Measurements from ENCODE around the gene GDPGP1. TPM values are rescaled to one million over a fixed set of nuclear protein-coding genes. Genes with fewer than 3 reads are reported as not detected.
"Not testable (repeated sequence)": the region's sequence is repeated elsewhere in the genome, so short reads cannot be mapped to it uniquely, and the experiment has no call there.

Gene GDPGP1, protein sequence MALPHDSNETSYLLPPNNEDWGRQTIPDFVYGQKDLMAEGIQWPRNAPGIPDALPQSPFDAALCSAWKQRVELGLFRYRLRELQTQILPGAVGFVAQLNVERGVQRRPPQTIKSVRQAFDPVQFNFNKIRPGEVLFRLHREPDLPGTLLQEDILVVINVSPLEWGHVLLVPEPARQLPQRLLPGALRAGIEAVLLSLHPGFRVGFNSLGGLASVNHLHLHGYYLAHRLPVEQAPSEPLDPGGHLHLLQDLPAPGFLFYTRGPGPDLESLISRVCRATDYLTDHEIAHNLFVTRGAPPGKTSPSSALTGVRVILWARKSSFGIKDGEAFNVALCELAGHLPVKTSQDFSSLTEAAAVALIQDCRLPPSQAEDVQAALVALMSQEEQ
- total RNA-seq, result 1 to 10 TPM; 2.2 to 3.6 (median 2.9) TPM

DNA sequence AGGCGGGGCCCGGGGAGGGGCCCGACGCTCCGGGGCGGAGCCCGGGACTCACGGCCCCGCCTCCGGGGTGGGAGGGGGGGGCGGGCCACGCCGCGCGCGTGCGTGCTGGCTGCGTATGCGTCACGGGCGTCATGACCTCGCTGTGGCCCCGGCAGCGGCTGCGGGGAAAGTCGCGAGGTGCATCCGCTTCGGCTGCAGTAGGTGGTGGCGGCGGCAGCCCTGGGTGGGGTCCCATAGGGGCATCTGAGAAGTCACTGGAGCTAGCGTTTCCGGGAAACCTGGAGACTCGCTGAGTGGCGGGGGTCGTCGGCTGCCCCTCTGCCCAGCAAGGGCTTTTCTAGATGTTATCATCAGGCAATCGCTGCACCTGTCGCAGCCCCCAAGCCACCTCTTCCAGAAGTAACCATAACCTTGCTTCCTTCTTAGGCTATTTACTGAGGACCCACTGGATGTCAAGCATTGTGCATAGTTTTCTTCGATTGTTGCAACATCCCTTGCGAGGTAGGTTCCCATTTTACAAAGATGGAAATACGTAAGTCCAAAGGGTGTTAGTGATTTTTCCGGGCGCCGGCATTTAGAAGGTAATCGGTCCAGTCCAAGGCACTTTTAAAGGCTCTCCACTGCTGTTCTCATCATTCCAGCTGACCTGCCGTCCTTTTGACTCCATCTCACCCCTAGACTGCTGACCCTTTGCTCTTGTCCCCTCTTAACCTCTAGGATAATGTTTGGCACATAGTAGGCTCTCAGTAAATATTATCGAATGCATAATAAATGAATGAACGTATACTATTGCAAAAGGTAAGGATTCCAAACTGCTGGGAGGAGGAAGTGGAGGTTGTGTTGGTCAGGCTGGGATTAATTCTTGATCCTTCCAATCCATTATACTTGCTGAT is at the start of gene GDPGP1:
Gene GDPGP1, plus strand, starts transcription at position 114 of the 893 bp plus-strand sequence. CDS start 6,700 bp downstream, outside the sequence.
- WGBS, result 21% methylated on average over 15 of the region's 49 CpGs
- Histone ChIP-seq H3K9me3 (no peaks in the 10 kb centered on the region), H3K36me3 (peaks cover 36% of the 10 kb centered on the region), H3K27me3 (no peaks in the 10 kb centered on the region), H3K4me1 (peaks cover 43% of the 10 kb centered on the region), H3K4me3 (peak within 1 kb of the TSS; percentile 88), H3K27ac (peak within 1 kb of the TSS; percentile 92)
- TF ChIP-seq, protein P1, sequence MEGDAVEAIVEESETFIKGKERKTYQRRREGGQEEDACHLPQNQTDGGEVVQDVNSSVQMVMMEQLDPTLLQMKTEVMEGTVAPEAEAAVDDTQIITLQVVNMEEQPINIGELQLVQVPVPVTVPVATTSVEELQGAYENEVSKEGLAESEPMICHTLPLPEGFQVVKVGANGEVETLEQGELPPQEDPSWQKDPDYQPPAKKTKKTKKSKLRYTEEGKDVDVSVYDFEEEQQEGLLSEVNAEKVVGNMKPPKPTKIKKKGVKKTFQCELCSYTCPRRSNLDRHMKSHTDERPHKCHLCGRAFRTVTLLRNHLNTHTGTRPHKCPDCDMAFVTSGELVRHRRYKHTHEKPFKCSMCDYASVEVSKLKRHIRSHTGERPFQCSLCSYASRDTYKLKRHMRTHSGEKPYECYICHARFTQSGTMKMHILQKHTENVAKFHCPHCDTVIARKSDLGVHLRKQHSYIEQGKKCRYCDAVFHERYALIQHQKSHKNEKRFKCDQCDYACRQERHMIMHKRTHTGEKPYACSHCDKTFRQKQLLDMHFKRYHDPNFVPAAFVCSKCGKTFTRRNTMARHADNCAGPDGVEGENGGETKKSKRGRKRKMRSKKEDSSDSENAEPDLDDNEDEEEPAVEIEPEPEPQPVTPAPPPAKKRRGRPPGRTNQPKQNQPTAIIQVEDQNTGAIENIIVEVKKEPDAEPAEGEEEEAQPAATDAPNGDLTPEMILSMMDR (IDR thresholded peaks at IDR 0.05), result no peak
- TF ChIP-seq EP300 (IDR thresholded peaks at IDR 0.05) (no peak), POLR2A (IDR thresholded peaks at IDR 0.05) (no peak), POLR2AphosphoS5 (IDR thresholded peaks at IDR 0.05) (peak in 1 of 3 donors; percentile 19)
- peak in 1 of 2 donors; percentile 92 for DNase-seq (ENCODE audit: low spot score in 2 of 2)

- Histone ChIP-seq H3K27ac (peak overlapping the region; percentile 90), H3K4me1 (peaks cover 55% of the 10 kb centered on the region), H3K27me3 (no peaks in the 10 kb centered on the region), H3K36me3 (no peaks in the 10 kb centered on the region), H3K4me3 (peak overlapping the region; percentile 83), H3K9me3 (no peaks in the 10 kb centered on the region)
- peak in 1 of 2 donors; percentile 82 for DNase-seq (ENCODE audit: low spot score in 2 of 2)
- WGBS, result 19% methylated on average over 12 of the region's 67 CpGs
- TF ChIP-seq, protein P1 (IDR thresholded peaks at IDR 0.05), result no peak
- TF ChIP-seq EP300 (IDR thresholded peaks at IDR 0.05) (no peak), POLR2A (IDR thresholded peaks at IDR 0.05) (no peak), POLR2AphosphoS5 (IDR thresholded peaks at IDR 0.05) (no peak)
Measured at GRCh38 chr15:90184786-90185704, 49.0 kb upstream of the GDPGP1 start.

GRCh38 chr15:90187257-90187868 is 46.6 kb upstream of the GDPGP1 start:
- Histone ChIP-seq H3K9me3 (no peaks in the 10 kb centered on the region), H3K4me1 (peaks cover 78% of the 10 kb centered on the region), H3K27me3 (no peaks in the 10 kb centered on the region), H3K27ac (peak overlapping the region; percentile 64), H3K4me3 (no peak overlapping the region), H3K36me3 (no peaks in the 10 kb centered on the region)
- 51% methylated on average over 8 of the region's 8 CpGs for WGBS
- no peak for TF ChIP-seq EP300 (IDR thresholded peaks at IDR 0.05)
- TF ChIP-seq POLR2A (IDR thresholded peaks at IDR 0.05), result no peak
- TF ChIP-seq, protein P1 (IDR thresholded peaks at IDR 0.05), result no peak
- no peak for TF ChIP-seq POLR2AphosphoS5 (IDR thresholded peaks at IDR 0.05)
- no peak for DNase-seq (ENCODE audit: low spot score in 2 of 2)

- H3K4me3 ChIP-seq; DNase-seq (ENCODE audit: low spot score in 2 of 2); H3K27ac ChIP-seq; H3K36me3 ChIP-seq; H3K9me3 ChIP-seq; H3K27me3 ChIP-seq: not testable (repeated sequence)
- H3K4me1 ChIP-seq, result peaks cover 85% of the 10 kb centered on the region
- WGBS, result 96% methylated on average over 7 of the region's 7 CpGs
Measured at GRCh38 chr15:90188065-90188464, 45.9 kb upstream of the GDPGP1 start.
